GM18526 (cell line): ENCODE data around the gene DYRK1B.

ENCODE experiments used
- POLR2A ChIP-seq: IDR thresholded peaks from 3 replicates; pipeline ENCODE4 v1.6.1; 2011; ENCODE audit not compliant: insufficient read length; ENCODE audit errors: extremely low read depth

The DYRK1B gene

DNA sequence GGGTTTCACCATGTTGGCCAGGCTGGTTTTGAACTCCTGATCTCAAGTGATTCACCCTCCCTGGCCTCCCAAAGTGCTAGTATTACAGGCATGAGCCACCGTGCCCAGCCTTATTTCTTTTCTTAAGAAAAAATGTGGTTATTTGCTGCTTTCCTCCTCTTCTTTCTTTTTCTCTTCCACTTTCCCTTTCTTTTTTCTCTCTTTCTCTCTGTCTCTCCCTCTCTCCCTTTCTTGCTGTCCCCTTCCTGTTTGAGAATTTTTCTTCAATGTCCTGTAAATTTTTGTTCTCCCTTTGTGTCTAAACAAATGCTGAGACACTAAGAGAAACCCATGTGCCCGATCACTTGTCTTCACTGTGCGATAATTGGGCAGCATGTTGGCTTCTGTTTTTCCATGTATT is 53.1 kb downstream of the DYRK1B start:
- no peak for TF ChIP-seq POLR2A

DNA sequence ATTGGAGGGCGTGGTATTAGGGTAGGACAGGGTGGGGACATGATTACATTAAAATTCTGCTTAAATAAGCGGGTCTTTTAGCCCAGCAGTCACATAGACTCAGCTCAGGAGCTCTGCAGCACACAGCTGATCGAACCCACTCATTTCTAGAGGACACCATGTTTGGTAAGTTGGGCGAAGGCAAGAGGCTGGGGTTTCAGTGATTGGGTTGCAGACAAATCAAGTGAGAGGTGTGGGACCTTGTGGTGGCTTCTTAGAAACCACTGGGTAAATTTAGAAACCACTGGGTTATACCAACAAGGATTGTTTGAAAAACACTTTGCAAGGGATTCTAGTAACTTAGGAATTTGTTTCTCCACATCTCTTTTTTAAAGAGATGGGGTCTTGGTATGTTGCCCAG is 55.2 kb downstream of the DYRK1B start, which contains the start of gene LEUTX:
Gene LEUTX (plus strand): TSS at position 92 of the 400 bp plus-strand sequence. CDS start 67 bp downstream, at position 159.
- TF ChIP-seq POLR2A: no peak
